ENCODE measurements around the gene TP53RK. TPM values are rescaled to one million over a fixed set of nuclear protein-coding genes. Genes with fewer than 3 reads are reported as not detected.

TP53RK gene
- total and polyA plus RNA-seq, 2 of the 13 experiments (the other 11 are each of a cell fraction or from before 2014, with no cell fraction given) = 12.9 to 25.5 TPM

- peak; percentile 76; the same call in 1 of the 2 replicates for TF ChIP-seq POGK (CRISPR knock-in tag; conservative IDR thresholded peaks at IDR 0.05)
- no peak for TF ChIP-seq CC2D1A (CRISPR knock-in tag; IDR thresholded peaks at IDR 0.05)
- TF ChIP-seq ZNF589 (CRISPR knock-in tag; conservative IDR thresholded peaks at IDR 0.05) = peak; percentile 88
- TF ChIP-seq RXRA (CRISPR knock-in tag; IDR thresholded peaks at IDR 0.05) = peak; percentile 60
- peak; percentile 65 for TF ChIP-seq ZSCAN31 (CRISPR knock-in tag; IDR thresholded peaks at IDR 0.05; ENCODE audit: low read depth)
- TF ChIP-seq SALL2 (CRISPR knock-in tag; IDR thresholded peaks at IDR 0.05) = peak; percentile 58
- 0 out of 2 replicates have a peak, but pooled peaks have one; percentile 68 for TF ChIP-seq ZFP82 (CRISPR knock-in tag; IDR thresholded peaks at IDR 0.05; ENCODE audit: borderline replicate concordance)
- TF ChIP-seq XRCC5 (optimal IDR thresholded peaks at IDR 0.05; ENCODE audit: low read length) = peak; percentile 23
- TF ChIP-seq EHMT2 (IDR thresholded peaks at IDR 0.05; ENCODE audit: borderline replicate concordance, low read depth, low read length) = no peak
- peak; percentile 89 for TF ChIP-seq TFDP1 (CRISPR knock-in tag; IDR thresholded peaks at IDR 0.05; ENCODE audit: borderline replicate concordance)
- TF ChIP-seq KDM3A (CRISPR knock-in tag; IDR thresholded peaks at IDR 0.05; ENCODE audit: low read depth) = peak; percentile 80; the same call in 1 of the 2 replicates
- TF ChIP-seq RBM39 (IDR thresholded peaks at IDR 0.05; ENCODE audit: low read depth, low read length, poor library complexity, severe bottlenecking) = no peak
- no peak for TF ChIP-seq ZNF549 (CRISPR knock-in tag; IDR thresholded peaks at IDR 0.05)
- TF ChIP-seq BRF2 (CRISPR knock-in tag; IDR thresholded peaks at IDR 0.05) = no peak
- TF ChIP-seq ZNF773 (CRISPR knock-in tag; IDR thresholded peaks at IDR 0.05; ENCODE audit: borderline replicate concordance) = peak; percentile 91; the same call in 1 of the 2 replicates
- peak; percentile 49; the same call in 1 of the 2 replicates for TF ChIP-seq FOXO1 (CRISPR knock-in tag; IDR thresholded peaks at IDR 0.05)
- no peak; the same call in 1 of the 2 replicates for TF ChIP-seq JUND (CRISPR knock-in tag; IDR thresholded peaks at IDR 0.05)
- TF ChIP-seq SUZ12 (IDR thresholded peaks at IDR 0.05; ENCODE audit: low read depth, low read length) = no peak
- no peak for TF ChIP-seq HMG20A (CRISPR knock-in tag; IDR thresholded peaks at IDR 0.05; ENCODE audit: borderline replicate concordance)
- no peak for TF ChIP-seq NFKBIZ (CRISPR knock-in tag; IDR thresholded peaks at IDR 0.05)
- TF ChIP-seq ZNF446 (CRISPR knock-in tag; IDR thresholded peaks at IDR 0.05) = peak; percentile 81; the same call in 1 of the 2 replicates
- TF ChIP-seq CERS6 (CRISPR knock-in tag; IDR thresholded peaks at IDR 0.05) = no peak
- peak; percentile 93 for TF ChIP-seq ZGPAT (CRISPR knock-in tag; IDR thresholded peaks at IDR 0.05)
- TF ChIP-seq SNRNP70 (IDR thresholded peaks at IDR 0.05; ENCODE audit: low read depth, low read length) = no peak
- TF ChIP-seq ZNF326 (CRISPR knock-in tag; IDR thresholded peaks at IDR 0.05; ENCODE audit: borderline replicate concordance) = no peak
These were observed 20.4 kb upstream of the TP53RK start, which contains the start of gene SLC2A10 (continued) for GRCh38 chr20:46709459-46710152.

Data from HepG2 (cell line).